Activated CD8-positive, alpha-beta T cell treated with anti-CD3 and anti-CD28 coated beads for 36 hours (primary cell): ENCODE results near the gene HEPACAM. TPM values are rescaled to one million over a fixed set of nuclear protein-coding genes. Genes with fewer than 3 reads are reported as not detected.
"Not testable (repeated sequence)": the region's sequence is repeated elsewhere in the genome, so short reads cannot be mapped to it uniquely, and the experiment has no call there.

ENCODE experiments used
- ATAC-seq: fragments of 200-7000 bp; cut with Tn5 transposase; one replicate; pipeline ENCODE4 v1.10.0; 2021; ENCODE audit warnings: mild to moderate bottlenecking, moderate library complexity
- CTCF ChIA-PET: fragments of 350-600 bp; sonication (Branson Sonifier 250); formaldehyde crosslinking; loops from one replicate; lab custom pipeline; 2021; ENCODE audit warnings: antibody characterized with exemption; lab: Charles Lee
- POLR2A ChIA-PET: fragments of 350-600 bp; sonication (Branson Sonifier 250); formaldehyde crosslinking; loops from one replicate; lab custom pipeline; 2021; ENCODE audit warnings: antibody characterized with exemption; lab: Charles Lee
- DNase-seq: peaks from one replicate; pipeline ENCODE4 v3.0.0-alpha.2; 2020
- H3K27ac Mint-ChIP-seq: one replicate; pipeline ENCODE4 v1.8.0; 2021; ENCODE audit warnings: mild to moderate bottlenecking, mixed read lengths
- H3K27me3 Mint-ChIP-seq: one replicate; pipeline ENCODE4 v1.8.0; 2021; ENCODE audit warnings: mixed read lengths
- H3K36me3 Mint-ChIP-seq: one replicate; pipeline ENCODE4 v1.8.0; 2021; ENCODE audit warnings: low read depth, mixed read lengths
- H3K4me1 Mint-ChIP-seq: one replicate; pipeline ENCODE4 v1.8.0; 2021; ENCODE audit warnings: low read depth, mixed read lengths
- H3K4me3 Mint-ChIP-seq: one replicate; pipeline ENCODE4 v1.8.0; 2021; ENCODE audit warnings: mild to moderate bottlenecking, moderate library complexity, mixed read lengths
- H3K9me3 Mint-ChIP-seq: one replicate; pipeline ENCODE4 v1.8.0; 2021; ENCODE audit warnings: mixed read lengths
- intact Hi-C: fragments of 100-400 bp; cut with micrococcal nuclease; formaldehyde crosslinking; loops from one replicate; pipeline ENCODE4 v1.10.0; 2022
- total RNA-seq, 2 experiments: library from RNA; stranded (reverse); gene quantifications; one replicate each; pipeline ENCODE4 v1.2.3, GENCODE V29; 2021
- TF ChIP-seq, protein P1 (sequence below): fragments of 200-600 bp; IDR thresholded peaks from one replicate; pipeline ENCODE4 v1.8.0; 2022; ENCODE audit warnings: antibody characterized with exemption, mild to moderate bottlenecking

Gene HEPACAM
- total RNA-seq, 2 experiments from 2014 or later = 0.11 TPM; not detected in 1

DNA sequence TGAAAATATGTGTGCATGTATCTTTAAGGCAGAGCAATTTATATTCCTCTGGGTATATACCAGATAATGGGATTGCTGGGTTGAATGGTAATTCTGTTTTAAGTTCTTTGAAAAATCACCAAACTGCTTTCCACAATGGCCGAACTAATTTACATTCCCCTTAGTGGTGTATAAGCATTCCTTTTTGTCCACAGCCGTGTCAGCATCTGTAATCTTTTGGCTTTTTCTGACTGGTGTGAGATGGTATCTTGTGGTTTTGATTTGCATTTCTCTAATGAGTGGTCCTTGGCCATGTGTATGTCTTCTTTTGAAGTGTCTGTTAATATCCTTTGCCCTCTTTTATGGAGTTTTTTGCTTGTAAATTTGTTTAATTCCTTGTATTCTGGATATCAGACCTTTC is 42.5 kb upstream of the HEPACAM start:
- DNase-seq = no peak
- no peak overlapping the region for H3K27ac Mint-ChIP-seq
- intact Hi-C loops = no loop called here
- H3K4me3 Mint-ChIP-seq = no peak overlapping the region
- ChIA-PET POLR2A (no interaction called here), CTCF (no interaction called here)
- H3K9me3 Mint-ChIP-seq = peaks cover 20% of the 10 kb centered on the region
- TF ChIP-seq, protein P1, sequence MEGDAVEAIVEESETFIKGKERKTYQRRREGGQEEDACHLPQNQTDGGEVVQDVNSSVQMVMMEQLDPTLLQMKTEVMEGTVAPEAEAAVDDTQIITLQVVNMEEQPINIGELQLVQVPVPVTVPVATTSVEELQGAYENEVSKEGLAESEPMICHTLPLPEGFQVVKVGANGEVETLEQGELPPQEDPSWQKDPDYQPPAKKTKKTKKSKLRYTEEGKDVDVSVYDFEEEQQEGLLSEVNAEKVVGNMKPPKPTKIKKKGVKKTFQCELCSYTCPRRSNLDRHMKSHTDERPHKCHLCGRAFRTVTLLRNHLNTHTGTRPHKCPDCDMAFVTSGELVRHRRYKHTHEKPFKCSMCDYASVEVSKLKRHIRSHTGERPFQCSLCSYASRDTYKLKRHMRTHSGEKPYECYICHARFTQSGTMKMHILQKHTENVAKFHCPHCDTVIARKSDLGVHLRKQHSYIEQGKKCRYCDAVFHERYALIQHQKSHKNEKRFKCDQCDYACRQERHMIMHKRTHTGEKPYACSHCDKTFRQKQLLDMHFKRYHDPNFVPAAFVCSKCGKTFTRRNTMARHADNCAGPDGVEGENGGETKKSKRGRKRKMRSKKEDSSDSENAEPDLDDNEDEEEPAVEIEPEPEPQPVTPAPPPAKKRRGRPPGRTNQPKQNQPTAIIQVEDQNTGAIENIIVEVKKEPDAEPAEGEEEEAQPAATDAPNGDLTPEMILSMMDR = no peak
- ATAC-seq = no peak
- peaks cover 53% of the 10 kb centered on the region for H3K36me3 Mint-ChIP-seq
- H3K4me1 Mint-ChIP-seq = no peaks in the 10 kb centered on the region
- H3K27me3 Mint-ChIP-seq = no peaks in the 10 kb centered on the region

DNA sequence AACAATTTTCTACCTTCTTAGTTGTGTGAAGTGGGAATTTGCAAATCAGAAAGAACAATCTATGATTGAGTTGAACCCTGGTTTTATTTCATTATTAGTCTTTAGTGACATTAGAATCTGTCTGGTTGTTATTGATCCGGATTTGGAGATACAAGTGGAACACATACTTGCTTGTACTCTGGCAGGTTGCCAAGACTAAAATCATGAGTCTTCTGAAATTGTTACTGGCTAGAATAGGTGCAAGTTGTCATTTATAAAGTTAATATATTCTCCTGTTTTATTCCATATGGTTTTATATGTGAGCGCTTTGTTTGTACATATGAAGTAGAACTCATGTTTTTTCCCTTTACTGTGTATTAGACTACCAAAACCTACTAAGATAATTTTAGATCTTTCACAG is 41.2 kb upstream of the HEPACAM start:
- no peak for ATAC-seq
- no peak for DNase-seq
- intact Hi-C loops = no loop called here
- H3K27ac Mint-ChIP-seq = no peak overlapping the region
- TF ChIP-seq, protein P1 = no peak
- peaks cover 41% of the 10 kb centered on the region for H3K36me3 Mint-ChIP-seq
- ChIA-PET POLR2A (no interaction called here), CTCF (no interaction called here)
- no peaks in the 10 kb centered on the region for H3K4me1 Mint-ChIP-seq
- no peak overlapping the region for H3K4me3 Mint-ChIP-seq
- H3K9me3 Mint-ChIP-seq = peaks cover 16% of the 10 kb centered on the region
- no peaks in the 10 kb centered on the region for H3K27me3 Mint-ChIP-seq

DNA sequence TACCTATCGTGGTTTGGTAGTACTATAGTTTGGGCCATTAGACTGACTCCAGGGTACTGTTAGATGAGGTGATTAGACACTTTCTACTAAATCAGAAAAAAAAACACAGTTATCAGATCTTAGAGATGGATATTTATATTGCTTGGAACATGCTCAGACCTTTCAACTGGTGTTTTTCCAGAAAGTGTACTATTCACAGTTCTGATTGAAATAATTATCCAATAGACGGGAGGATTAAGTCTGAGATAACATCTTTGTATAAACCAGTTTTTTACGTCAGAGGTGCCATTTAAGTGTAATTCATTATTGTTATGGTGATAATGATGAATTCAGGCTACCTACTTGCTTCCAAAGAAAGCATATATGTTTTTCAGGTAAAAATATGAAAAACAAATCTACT is 40.7 kb upstream of the HEPACAM start:
- H3K9me3 Mint-ChIP-seq = peaks cover 15% of the 10 kb centered on the region
- ChIA-PET POLR2A (no interaction called here), CTCF (no interaction called here)
- H3K4me3 Mint-ChIP-seq = no peak overlapping the region
- TF ChIP-seq, protein P1 = no peak
- no peaks in the 10 kb centered on the region for H3K27me3 Mint-ChIP-seq
- no peak overlapping the region for H3K27ac Mint-ChIP-seq
- intact Hi-C loops = no loop called here
- ATAC-seq (no peak), DNase-seq (no peak)
- peaks cover 36% of the 10 kb centered on the region for H3K36me3 Mint-ChIP-seq
- H3K4me1 Mint-ChIP-seq = no peaks in the 10 kb centered on the region

DNA sequence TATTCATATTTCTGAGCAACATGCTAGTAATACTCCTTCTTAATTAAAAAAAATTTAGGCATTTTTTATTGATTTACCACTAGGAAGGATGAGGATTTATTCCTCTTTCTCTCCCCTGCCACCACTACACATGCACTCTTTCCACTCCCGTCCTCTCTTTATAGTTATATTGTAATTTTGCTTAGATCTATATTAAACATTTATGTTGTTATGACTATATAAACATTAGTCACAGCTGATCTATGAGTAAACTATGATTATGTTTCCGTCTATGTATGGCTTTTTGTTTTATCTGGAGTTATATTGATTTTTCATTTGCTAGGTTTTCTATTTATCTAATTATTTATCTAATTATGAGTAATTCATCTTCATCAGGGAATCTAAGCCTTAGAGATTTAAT is 36.0 kb upstream of the HEPACAM start:
- H3K27me3 Mint-ChIP-seq = no peaks in the 10 kb centered on the region
- ATAC-seq (no peak), DNase-seq (no peak)
- no peaks in the 10 kb centered on the region for H3K4me1 Mint-ChIP-seq
- H3K4me3 Mint-ChIP-seq = no peak overlapping the region
- H3K36me3 Mint-ChIP-seq = peaks cover 9% of the 10 kb centered on the region
- intact Hi-C loops = no loop called here
- TF ChIP-seq, protein P1 = no peak
- CTCF ChIA-PET = interaction anchor here (1.4 kb wide), 1 partner anchor 170 kb away, joined by 4 read pairs; no protein-coding TSS in a partner anchor
- no peaks in the 10 kb centered on the region for H3K9me3 Mint-ChIP-seq
- POLR2A ChIA-PET = no interaction called here
- H3K27ac Mint-ChIP-seq = no peak overlapping the region

DNA sequence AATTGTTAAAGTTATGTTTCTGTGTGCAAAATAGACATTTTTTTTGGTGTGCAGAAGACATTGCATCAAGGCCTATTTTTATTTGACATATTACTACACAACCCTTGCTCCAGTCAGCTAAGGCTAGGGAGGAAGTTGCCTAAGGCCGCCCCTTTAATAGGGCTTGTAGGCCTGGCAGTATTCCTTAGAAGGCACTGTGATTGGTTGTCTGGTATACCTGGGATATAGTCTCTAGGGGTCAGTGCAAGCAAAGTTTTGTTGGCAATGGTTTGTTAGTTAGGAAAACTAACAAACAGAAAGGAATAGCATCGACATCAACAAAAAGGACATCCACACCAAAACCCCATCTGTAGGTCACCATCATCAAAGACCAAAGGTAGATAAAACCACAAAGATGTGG is 35.1 kb upstream of the HEPACAM start:
- Mint-ChIP-seq H3K9me3 (no peaks in the 10 kb centered on the region), H3K4me1 (no peaks in the 10 kb centered on the region), H3K4me3 (no peak overlapping the region), H3K27me3 (no peaks in the 10 kb centered on the region), H3K36me3 (peaks cover 9% of the 10 kb centered on the region), H3K27ac (no peak overlapping the region)
- TF ChIP-seq, protein P1 = no peak
- ATAC-seq (no peak), DNase-seq (no peak)
- POLR2A ChIA-PET = interaction anchor here (0.5 kb wide), 1 partner anchor 679 kb away, joined by 3 read pairs; no protein-coding TSS in a partner anchor
- CTCF ChIA-PET = interaction anchor here (1.4 kb wide), 1 partner anchor 170 kb away, joined by 4 read pairs; no protein-coding TSS in a partner anchor
- intact Hi-C loops = no loop called here

DNA sequence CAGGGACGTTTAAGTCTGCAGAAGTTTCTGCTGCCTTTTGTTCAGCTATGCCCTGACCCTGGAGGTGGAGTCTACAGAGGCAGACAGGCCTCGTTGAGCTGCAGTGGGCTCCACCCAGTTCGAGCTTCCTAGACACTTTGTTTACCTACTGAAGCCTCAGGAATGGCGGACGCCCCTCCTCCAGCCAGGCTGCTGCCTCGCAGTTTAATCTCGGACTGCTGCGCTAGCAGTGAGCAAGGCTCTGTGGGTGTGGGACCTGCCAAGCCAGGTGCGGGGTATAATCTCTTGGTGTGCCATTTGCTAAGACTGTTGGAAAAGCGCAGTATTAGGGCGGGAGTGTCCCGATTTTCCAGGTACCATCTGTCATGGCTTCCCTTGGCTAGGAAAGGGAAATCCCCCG is 32.4 kb upstream of the HEPACAM start:
- H3K27me3 Mint-ChIP-seq, H3K36me3 Mint-ChIP-seq, POLR2A ChIA-PET, H3K4me3 Mint-ChIP-seq, H3K4me1 Mint-ChIP-seq, DNase-seq, H3K27ac Mint-ChIP-seq, H3K9me3 Mint-ChIP-seq, ATAC-seq: not testable (repeated sequence)
- CTCF ChIA-PET = interaction anchor here (2.2 kb wide), 1 partner anchor 174 kb away, joined by 7 read pairs; no protein-coding TSS in a partner anchor
- intact Hi-C loops = loop anchor here (10.0 kb wide), 1 partner anchor 437 kb away; no protein-coding TSS in a partner anchor
